HG02798 (cell line): Measurements from ENCODE around the gene CTU1.

Experiments
- ATAC-seq: cut with Tn5 transposase; IDR thresholded peaks from one replicate; pipeline ENCODE4 v1.9.1; 2021; ENCODE audit warnings: mild to moderate bottlenecking; ENCODE audit not compliant: unreplicated experiment, poor library complexity

The CTU1 gene

DNA sequence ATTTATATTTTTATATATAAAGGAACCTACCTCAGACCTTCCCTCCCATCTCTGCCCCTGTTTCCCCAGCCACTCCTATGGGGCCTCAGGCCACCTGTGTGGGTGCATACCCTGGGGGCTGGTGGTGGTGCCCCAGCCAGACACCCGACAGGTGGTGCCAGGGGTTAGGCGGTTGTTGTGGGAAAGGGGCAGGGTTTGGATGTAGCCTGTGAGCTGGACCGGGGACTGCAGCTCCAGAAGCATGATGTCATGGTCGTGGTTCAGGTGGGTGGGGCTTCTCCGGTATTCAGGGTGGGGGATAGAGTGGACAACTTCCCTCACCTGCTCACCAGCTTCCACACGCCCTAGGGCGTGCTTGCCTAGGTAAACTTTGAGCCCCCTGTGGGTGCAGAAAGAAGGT lies 48.5 kb downstream of the CTU1 start:
- ATAC-seq, result no peak

DNA sequence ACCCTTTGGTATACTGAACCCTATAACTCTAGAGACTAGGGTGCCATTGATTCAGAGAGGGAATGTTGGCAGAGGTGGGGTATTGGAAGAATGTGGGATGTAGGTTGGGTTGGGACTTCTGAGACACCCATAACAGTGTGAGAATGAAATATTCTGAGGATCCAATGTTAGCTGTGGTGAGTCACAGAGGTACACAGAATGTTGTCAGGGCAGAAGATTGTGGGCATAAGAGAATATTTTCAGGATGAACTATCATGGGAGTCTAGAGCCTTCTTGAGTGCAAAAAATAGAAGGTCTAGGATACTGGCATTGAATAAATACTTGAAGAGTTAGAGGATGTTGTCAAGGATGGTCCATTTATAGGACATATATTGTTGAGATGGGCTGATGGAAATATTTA lies 52.3 kb downstream of the CTU1 start:
- no peak for ATAC-seq
